ENCODE measurements around the gene E2F7.

Gene E2F7

GRCh38 chr12:77058740-77059139 is 6.6 kb downstream of the E2F7 start:
- peak; percentile 47 for DNase-seq (ENCODE audit: low read depth)
- TF ChIP-seq, protein P1, sequence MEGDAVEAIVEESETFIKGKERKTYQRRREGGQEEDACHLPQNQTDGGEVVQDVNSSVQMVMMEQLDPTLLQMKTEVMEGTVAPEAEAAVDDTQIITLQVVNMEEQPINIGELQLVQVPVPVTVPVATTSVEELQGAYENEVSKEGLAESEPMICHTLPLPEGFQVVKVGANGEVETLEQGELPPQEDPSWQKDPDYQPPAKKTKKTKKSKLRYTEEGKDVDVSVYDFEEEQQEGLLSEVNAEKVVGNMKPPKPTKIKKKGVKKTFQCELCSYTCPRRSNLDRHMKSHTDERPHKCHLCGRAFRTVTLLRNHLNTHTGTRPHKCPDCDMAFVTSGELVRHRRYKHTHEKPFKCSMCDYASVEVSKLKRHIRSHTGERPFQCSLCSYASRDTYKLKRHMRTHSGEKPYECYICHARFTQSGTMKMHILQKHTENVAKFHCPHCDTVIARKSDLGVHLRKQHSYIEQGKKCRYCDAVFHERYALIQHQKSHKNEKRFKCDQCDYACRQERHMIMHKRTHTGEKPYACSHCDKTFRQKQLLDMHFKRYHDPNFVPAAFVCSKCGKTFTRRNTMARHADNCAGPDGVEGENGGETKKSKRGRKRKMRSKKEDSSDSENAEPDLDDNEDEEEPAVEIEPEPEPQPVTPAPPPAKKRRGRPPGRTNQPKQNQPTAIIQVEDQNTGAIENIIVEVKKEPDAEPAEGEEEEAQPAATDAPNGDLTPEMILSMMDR (IDR thresholded peaks at IDR 0.05; ENCODE audit: insufficient read depth, low read depth, low read length, missing control alignments) = no peak
- no peak overlapping the region for H3K4me3 ChIP-seq (ENCODE audit: low read length)

DNA sequence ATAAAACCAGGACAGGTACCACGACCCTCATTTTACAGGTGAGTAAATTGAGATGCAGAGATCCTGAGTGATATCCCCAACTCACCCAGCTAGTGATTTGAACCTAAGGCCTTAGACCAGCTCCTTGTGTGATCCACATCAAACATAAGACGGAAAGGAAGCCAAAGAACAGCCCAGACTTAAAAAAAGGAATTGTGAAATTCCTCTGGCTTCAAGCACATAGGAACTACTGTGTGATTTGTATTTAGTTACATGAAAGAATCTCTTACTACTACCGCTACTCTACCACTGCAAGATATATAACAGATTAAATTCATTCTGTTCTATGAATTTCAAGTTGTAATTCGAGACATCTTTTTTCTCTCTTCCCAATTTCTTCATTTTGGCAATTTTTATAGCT is 10.5 kb downstream of the E2F7 start:
- H3K4me3 ChIP-seq (ENCODE audit: low read length) = no peak overlapping the region
- TF ChIP-seq, protein P1 (IDR thresholded peaks at IDR 0.05; ENCODE audit: insufficient read depth, low read depth, low read length, missing control alignments) = no peak
- DNase-seq (ENCODE audit: low read depth) = no peak

DNA sequence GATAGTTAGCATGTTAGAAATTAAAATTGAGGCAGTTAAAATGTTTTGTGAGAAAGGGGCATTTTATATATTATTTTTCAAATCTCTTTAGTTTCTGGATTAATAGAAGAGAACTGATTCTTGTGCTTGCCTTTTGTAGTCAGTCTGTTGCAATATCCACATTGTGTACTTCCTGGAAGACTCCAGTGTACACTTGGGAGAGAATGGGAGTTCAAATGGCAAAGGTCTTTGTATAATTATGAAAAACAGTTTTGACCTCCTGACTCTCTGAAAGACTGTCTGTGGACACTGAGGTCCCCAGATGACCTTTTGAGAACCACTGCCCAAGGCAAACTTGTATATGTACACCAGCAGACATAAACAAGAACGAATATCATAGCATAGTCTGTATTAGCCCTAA is 12.1 kb downstream of the E2F7 start:
- H3K4me3 ChIP-seq (ENCODE audit: low read length) = no peak overlapping the region
- TF ChIP-seq, protein P1 (IDR thresholded peaks at IDR 0.05; ENCODE audit: insufficient read depth, low read depth, low read length, missing control alignments) = no peak
- no peak for DNase-seq (ENCODE audit: low read depth)

DNA sequence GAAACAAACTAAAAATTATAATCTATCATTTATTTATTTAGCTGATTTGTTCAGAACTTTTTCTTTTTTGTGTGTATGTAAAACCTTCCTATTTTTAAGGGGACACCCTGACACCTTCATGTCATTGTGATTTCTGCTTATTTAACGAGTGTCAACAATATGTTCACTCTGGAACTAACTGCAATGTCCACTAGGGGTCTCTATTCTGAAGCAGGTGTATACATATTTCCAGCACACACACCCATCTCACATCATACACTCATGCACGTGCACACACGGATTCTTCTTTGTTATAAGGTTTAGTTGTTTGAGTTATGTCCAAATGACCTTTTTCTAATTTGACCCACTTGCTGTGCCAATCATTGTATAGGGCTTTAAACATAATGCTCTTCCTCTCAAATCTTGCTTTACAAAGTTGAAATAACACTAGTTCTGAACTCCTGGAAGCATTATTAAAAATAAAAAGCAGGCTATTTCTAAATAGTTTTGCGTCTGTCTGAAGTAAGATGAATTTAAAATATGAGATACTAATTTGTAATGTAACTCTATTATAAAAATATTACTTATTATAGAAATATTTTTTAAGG is 15.5 kb downstream of the E2F7 start:
- no peak overlapping the region for H3K4me3 ChIP-seq (ENCODE audit: low read length)
- TF ChIP-seq, protein P1 (IDR thresholded peaks at IDR 0.05; ENCODE audit: insufficient read depth, low read depth, low read length, missing control alignments) = peak; percentile 76
- peak; percentile 81 for DNase-seq (ENCODE audit: low read depth)

- TF ChIP-seq, protein P1 (IDR thresholded peaks at IDR 0.05; ENCODE audit: insufficient read depth, low read depth, low read length, missing control alignments) = peak; percentile 6
- DNase-seq (ENCODE audit: low read depth) = no peak
These were observed 17.8 kb downstream of the E2F7 start for GRCh38 chr12:77047341-77048109.

GRCh38 chr12:77046468-77046867 is 18.9 kb downstream of the E2F7 start:
- DNase-seq (ENCODE audit: low read depth) = no peak
- no peak overlapping the region for H3K4me3 ChIP-seq (ENCODE audit: low read length)
- TF ChIP-seq, protein P1 (IDR thresholded peaks at IDR 0.05; ENCODE audit: insufficient read depth, low read depth, low read length, missing control alignments) = no peak

More at GRCh38 chr12:77047341-77048109, 17.8 kb downstream of the E2F7 start:
- no peak overlapping the region for H3K4me3 ChIP-seq (ENCODE audit: low read length)
